GM19238 (cell line): ENCODE measurements around the gene HYAL1.
"Not testable (repeated sequence)": the region's sequence is repeated elsewhere in the genome, so short reads cannot be mapped to it uniquely, and the experiment has no call there.

Experiments used
- DNase-seq: peaks from one replicate; pipeline ENCODE4 v3.0.0; 2011; ENCODE audit warnings: low spot score; ENCODE audit not compliant: insufficient read length

The HYAL1 gene

GRCh38 chr3:50272911-50273688 is 30.3 kb downstream of the HYAL1 start:
- DNase-seq, result peak; percentile 99

GRCh38 chr3:50272538-50272910 is 30.9 kb downstream of the HYAL1 start:
- not testable (repeated sequence) for DNase-seq

- no peak for DNase-seq
These were observed 31.9 kb downstream of the HYAL1 start for GRCh38 chr3:50271314-50271936.

- no peak for DNase-seq
These were observed 32.8 kb downstream of the HYAL1 start for GRCh38 chr3:50270422-50271224.

GRCh38 chr3:50269977-50270413 is 33.4 kb downstream of the HYAL1 start:
- no peak for DNase-seq

- no peak for DNase-seq
These were observed 33.9 kb downstream of the HYAL1 start for GRCh38 chr3:50269460-50269859.

- DNase-seq, result no peak
These were observed 34.5 kb downstream of the HYAL1 start, which contains the start of gene SEMA3B for GRCh38 chr3:50268703-50269451. SEMA3B (plus strand) TSS chr3:50269147; CDS start chr3:50269241, 94 bp downstream.

- no peak for DNase-seq
These were observed 35.1 kb downstream of the HYAL1 start for GRCh38 chr3:50268276-50268675.

GRCh38 chr3:50267280-50267913 is 36.0 kb downstream of the HYAL1 start:
- no peak for DNase-seq

- DNase-seq, result no peak
These were observed 36.5 kb downstream of the HYAL1 start for GRCh38 chr3:50266836-50267235.

- no peak for DNase-seq
These were observed 37.4 kb downstream of the HYAL1 start for GRCh38 chr3:50266017-50266416.

GRCh38 chr3:50265571-50265970 is 37.8 kb downstream of the HYAL1 start:
- no peak for DNase-seq

- DNase-seq, result no peak
These were observed 38.3 kb downstream of the HYAL1 start for GRCh38 chr3:50264964-50265485.

- no peak for DNase-seq
These were observed 38.9 kb downstream of the HYAL1 start for GRCh38 chr3:50264383-50264963.

- DNase-seq, result no peak
These were observed 39.6 kb downstream of the HYAL1 start for GRCh38 chr3:50263478-50264382.

GRCh38 chr3:50262778-50263177 is 40.6 kb downstream of the HYAL1 start:
- no peak for DNase-seq

GRCh38 chr3:50262200-50262599 is 41.2 kb downstream of the HYAL1 start:
- DNase-seq, result not testable (repeated sequence)

- no peak for DNase-seq
These were observed 41.9 kb downstream of the HYAL1 start for GRCh38 chr3:50261505-50261904.

GRCh38 chr3:50260942-50261441 is 42.4 kb downstream of the HYAL1 start:
- DNase-seq, result no peak
